Hepatocyte (in vitro differentiated cells): ENCODE data around the gene CCDC34.

ENCODE experiments used
- EZH2 ChIP-seq: fragments of 200-600 bp; sonication (generic); IDR thresholded peaks from 2 replicates; pipeline ENCODE4 v1.6.1; 2016; ENCODE audit warnings: antibody characterized with exemption, mild to moderate bottlenecking, borderline replicate concordance
- EZH2phosphoT487 ChIP-seq: fragments of 200-600 bp; sonication (generic); IDR thresholded peaks from one replicate; pipeline ENCODE4 v1.6.1; 2018; ENCODE audit warnings: antibody characterized with exemption, mild to moderate bottlenecking, low read depth, moderate library complexity; ENCODE audit not compliant: unreplicated experiment, severe bottlenecking
- TF ChIP-seq, protein P1 (sequence below): fragments of 200-600 bp; sonication (generic); IDR thresholded peaks from 2 replicates; pipeline ENCODE4 v1.5.1; 2016; ENCODE audit warnings: antibody characterized with exemption, mild to moderate bottlenecking; ENCODE audit not compliant: poor library complexity

DNA sequence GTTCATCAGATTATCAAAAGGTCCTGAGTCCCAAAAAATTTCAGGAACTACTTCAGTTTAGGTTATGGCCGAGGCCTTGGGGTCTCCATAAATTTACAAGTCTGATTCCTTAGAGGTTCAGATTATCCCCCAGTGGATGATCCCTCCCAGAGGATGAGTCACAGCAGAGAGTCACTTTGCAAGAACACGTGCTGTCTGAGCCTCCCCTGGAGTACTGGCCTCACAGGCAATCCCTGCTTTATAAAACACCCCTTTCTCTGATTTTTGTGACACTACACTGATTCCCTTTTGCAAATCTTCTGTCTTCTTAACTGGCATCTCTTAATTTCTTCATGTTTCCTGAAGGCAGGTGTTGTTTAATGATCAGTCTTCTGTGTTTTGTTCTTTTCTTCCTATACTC, 45.3 kb downstream of the CCDC34 start:
- TF ChIP-seq, protein P1, sequence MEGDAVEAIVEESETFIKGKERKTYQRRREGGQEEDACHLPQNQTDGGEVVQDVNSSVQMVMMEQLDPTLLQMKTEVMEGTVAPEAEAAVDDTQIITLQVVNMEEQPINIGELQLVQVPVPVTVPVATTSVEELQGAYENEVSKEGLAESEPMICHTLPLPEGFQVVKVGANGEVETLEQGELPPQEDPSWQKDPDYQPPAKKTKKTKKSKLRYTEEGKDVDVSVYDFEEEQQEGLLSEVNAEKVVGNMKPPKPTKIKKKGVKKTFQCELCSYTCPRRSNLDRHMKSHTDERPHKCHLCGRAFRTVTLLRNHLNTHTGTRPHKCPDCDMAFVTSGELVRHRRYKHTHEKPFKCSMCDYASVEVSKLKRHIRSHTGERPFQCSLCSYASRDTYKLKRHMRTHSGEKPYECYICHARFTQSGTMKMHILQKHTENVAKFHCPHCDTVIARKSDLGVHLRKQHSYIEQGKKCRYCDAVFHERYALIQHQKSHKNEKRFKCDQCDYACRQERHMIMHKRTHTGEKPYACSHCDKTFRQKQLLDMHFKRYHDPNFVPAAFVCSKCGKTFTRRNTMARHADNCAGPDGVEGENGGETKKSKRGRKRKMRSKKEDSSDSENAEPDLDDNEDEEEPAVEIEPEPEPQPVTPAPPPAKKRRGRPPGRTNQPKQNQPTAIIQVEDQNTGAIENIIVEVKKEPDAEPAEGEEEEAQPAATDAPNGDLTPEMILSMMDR, result no peak
- no peak for TF ChIP-seq EZH2
- no peak for TF ChIP-seq EZH2phosphoT487
